Measurements from ENCODE around the gene KLHL4.
"Not testable (repeated sequence)": the region's sequence is repeated elsewhere in the genome, so short reads cannot be mapped to it uniquely, and the experiment has no call there.

Gene KLHL4

DNA sequence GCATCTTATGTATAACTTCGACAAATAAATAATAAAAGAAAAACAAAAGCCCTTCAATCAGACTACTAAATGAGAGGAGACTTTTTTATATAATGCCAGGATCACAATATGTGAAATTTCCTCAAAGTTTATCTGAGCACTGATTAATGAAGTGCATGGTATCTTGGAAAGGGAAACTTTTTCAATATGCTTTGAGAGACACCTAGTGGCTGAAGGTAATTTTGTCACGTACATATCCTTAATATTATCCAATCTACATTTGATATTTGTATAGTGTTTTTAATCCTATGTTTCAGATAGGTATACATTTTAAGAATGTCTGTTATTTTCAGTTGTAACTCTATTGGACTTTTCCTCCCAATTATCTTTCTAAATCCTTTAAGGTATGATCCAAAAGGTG, 146.8 kb downstream of the KLHL4 start:
- no peak for DNase-seq

DNA sequence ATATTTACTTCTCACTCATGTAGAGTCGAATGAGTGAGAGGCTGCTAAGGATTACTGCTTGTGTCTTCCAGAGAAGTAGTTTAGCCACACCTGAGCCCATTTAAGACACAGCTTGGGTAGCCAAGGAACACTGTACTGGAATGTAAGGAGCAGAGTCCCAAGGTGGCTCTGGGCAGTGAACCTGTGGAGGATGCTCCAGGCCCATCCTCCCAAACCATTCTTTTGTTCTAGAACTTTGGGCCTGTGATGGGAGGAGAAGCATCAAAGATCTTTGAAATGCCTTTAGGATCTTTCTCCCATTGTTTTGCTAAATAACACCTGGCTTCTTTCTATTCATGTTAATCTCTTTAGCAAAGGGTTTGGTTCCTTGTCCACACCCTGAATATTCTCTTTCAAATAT, 162.2 kb downstream of the KLHL4 start:
- no peak for DNase-seq

DNA sequence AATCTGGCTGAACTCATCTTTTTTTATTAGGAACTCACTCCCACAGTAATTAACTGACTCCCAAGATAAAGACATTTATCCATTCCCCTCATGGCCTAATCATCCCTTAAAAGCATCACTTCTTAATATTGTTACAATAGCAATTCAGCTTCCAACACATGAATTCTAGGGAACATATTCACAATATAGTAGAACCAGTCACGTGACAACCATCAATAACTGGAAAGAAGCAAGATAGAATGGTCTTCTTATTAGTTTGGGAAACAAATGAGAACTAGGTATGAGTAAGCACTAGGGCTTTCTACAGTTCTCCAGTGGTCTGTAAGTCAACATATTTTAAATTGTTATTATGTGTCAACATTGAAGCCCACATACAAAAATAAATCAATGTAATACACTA, 170.1 kb downstream of the KLHL4 start:
- DNase-seq: no peak

DNA sequence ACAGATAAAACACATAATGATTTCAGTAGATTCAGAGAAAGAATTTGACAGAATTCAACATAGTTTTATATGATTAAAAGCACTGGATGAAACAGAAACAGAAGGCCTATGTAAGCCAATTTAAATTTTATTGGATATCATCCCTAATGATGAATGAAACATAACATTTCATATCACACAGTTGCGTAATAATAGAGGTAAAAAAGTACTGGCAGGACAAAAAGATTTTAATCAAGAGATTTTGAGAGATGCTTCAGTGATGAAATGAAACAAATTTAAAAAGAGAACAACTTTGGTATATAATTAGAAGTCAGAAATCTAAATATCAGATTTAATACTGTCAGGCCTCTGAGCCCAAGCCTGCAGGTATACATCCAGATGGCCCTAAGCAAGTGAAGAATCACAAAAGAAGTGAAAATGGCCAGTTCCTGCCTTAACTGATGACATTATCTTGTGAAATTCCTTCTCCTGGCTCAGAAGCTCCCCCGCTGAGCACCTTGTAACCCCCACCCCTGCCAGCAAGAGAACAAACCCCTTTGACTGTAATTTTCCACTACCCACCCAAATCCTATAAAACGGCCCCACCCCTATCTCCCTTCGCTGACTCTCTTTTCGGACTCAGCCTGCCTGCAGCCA, 170.6 kb downstream of the KLHL4 start:
- DNase-seq: not testable (repeated sequence)

DNA sequence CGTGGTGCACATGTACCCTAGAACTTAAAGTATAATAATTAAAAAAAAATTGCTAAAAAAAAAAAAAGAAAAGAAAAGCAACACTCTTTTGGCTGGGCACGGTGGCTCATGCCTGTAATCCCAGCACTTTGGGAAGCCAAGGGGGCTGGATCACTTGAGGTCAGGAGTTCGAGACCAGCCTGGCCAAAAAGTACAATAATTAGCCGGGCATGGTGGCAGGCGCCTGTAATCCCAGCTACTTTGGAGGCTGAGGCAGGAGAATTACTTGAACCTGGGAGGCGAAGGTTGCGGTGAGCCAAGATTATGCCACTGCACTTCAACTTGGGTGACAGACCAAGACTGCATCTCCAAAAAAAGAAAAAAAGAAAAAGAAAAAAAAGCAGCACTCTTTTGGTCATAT, 171.6 kb downstream of the KLHL4 start:
- DNase-seq: not testable (repeated sequence)

DNA sequence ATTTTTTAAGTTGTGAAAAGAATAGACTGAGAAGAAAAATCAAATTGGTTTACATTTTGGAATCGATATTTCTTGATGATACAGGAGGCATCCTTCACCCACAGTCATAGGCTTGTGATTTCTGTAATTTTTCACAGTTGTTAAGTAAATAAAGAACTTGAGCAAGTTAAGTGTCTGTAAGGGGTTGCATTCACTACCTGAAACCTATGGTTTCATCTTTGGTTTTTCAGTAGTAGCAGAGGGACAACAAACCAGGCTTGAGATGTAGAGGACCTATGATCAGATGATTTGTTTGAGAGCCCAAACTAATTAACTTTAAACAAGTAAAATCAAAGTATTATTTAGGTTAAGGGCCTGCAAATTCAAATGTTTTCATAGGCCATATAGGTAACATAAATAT, 175.6 kb downstream of the KLHL4 start:
- no peak for DNase-seq

DNA sequence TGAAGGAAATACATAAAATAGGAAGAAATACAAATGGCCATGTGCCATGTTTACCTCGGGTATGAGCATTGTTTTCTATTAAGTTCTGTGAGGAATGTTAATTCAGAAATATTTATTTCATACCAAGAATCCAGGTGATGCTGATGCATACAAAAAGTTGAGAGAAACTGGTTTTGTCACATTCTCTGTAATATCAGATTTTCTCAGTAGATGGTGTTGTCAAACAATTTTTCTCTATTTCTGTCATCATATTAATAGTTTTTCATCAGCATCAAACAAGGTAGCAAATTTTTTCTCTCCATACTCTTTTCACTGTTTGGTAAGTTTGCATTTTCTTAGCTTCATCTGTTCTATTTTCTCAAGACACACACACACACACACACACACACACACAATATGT, 179.8 kb downstream of the KLHL4 start:
- no peak for DNase-seq

DNA sequence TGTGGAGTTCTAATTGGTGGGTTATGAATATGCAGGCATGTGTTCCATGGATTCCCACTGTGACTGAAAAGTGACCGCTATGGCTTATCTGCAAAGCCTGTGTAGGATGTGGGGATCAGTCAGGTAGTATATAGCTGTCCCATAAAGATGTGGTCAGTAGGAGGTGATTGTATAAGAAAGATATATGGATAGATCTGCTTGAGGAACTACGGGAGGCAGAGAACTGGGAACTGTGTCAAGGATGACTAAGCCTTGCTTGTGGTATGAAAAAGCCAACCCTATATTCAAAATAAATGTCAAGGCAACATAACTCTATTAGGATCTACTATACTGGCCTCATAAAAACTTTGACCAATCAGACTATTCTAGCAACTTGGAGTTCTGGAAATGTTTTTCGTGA, 185.2 kb downstream of the KLHL4 start:
- no peak for DNase-seq

DNA sequence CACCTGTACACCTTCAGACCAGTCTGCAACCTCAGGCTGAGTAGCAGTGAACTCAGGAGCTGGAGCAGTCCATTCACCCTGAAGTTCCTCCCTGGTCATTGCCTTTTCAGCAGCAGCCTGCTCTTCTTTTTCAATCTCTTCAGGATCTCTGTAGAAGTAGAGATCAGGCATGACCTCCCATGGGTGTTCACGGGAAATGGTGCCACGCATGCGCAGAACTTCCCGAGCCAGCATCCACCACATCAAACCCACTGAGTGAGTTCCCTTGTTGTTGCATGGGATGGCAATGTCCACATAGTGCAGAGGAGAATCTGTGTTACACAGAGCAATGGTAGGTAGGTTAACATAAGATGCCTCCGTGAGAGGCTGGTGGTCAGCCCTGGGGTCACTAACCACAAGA, 185.9 kb downstream of the KLHL4 start:
- not testable (repeated sequence) for DNase-seq

DNA sequence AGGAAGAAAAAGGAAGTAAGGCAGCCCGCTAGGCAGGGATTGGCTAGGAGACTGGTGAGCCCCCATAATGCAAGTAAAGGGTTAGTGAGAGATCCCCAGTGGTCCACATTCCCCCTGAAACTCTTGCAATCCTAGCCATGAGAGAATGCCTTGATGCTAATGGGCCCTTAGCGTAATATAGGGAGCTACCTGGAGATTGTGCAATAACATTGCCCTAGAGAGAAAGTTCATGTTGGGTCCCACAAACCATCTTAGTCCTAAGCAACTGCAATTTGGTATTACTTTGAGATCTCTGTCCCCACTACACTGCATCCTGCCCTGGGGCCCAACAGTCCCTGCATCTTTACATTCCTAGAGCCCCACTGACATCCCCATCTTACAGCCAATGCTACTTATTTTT, 188.5 kb downstream of the KLHL4 start:
- no peak for DNase-seq

DNA sequence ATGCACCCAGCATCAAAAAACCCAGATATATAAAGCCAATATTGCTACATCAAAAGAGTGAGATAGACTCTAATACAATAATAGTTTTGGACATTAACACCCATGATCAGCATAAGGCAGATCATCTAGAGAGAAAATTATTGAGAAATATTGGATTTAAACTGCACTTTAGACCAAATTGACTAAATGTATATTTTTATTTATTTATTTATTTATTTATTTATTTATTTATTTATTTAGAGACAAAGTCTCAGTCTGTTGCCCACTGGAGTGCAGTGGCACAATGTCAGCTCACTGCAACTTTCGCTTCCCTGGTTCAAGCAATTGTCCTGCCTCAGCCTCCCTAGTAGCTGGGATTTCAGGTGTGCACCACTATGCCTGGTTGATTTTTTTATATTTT, 193.0 kb downstream of the KLHL4 start:
- DNase-seq: no peak

Data from T-helper 1 cell (primary cell).